ENCODE data around the gene TCEAL2.
A peak's percentile ranks its signal among the peaks of the same experiment; 100 is the strongest.
"Not testable (repeated sequence)": the region's sequence is repeated elsewhere in the genome, so short reads cannot be mapped to it uniquely, and the experiment has no call there.

The TCEAL2 gene

GRCh38 chrX:102125436-102125835 is at the start of gene TCEAL2:
TSS of gene TCEAL2 (plus strand) at chrX:102125679. CDS start at chrX:102126831, 1,152 bp downstream.
- not testable (repeated sequence) for H3K9me3 Mint-ChIP-seq; H3K27ac Mint-ChIP-seq (ENCODE audit: low read depth); H3K36me3 Mint-ChIP-seq (ENCODE audit: insufficient read depth); DNase-seq (ENCODE audit: low spot score in 2 of 2); ATAC-seq (replicated peaks; ENCODE audit: extremely low read depth, poor library complexity, severe bottlenecking)
- Mint-ChIP-seq H3K4me3 (peak within 1 kb of the TSS; percentile 55), H3K27me3 (peaks cover 34% of the 10 kb centered on the region), H3K4me1 (peaks cover 16% of the 10 kb centered on the region)

DNA sequence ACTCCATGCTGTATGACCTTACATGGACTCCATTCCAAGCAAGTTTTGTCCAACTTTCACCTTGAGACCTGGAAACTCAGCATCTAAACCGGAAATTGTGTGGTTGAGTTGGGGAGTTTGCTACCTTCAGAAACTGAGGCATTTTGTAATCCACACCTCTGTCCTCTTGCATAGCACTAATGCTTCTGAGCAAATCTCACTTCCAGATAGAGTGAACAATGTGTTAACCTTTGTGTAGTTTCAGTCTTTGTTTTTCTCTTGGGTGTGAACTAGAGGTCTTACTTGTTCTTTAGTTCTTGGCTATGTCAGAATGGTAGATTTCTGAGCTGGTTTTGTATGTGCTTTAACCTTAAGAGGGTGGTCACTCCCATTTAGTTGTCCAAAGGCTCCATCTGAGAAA is 48.1 kb upstream of the TCEAL2 start:
- H3K27ac Mint-ChIP-seq (ENCODE audit: low read depth): no peak overlapping the region
- peaks cover 8% of the 10 kb centered on the region for H3K27me3 Mint-ChIP-seq
- H3K4me1 Mint-ChIP-seq: peaks cover 5% of the 10 kb centered on the region
- ATAC-seq (replicated peaks; ENCODE audit: extremely low read depth, poor library complexity, severe bottlenecking) (no peak), DNase-seq (ENCODE audit: low spot score in 2 of 2) (no peak)
- no peaks in the 10 kb centered on the region for H3K36me3 Mint-ChIP-seq (ENCODE audit: insufficient read depth)
- H3K9me3 Mint-ChIP-seq: no peaks in the 10 kb centered on the region
- H3K4me3 Mint-ChIP-seq: no peak overlapping the region

DNA sequence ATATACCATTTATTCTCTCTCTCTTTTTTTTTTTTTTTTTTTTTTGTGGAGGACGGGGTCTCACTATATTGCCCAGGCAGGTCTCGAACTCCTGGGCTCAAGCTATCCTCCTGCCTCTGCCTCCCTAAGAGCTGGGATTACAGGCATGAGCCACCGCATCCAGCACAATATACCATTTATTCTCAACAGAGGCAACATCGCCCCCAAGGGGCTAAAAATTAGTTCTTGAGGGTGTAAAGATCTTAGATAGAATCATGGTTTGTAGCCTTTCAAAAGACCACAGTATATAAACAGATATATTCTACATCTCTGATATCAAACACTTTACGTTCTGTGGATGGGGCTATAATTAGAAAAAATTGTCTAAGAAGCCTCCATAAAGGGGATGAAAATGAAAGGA is 39.8 kb upstream of the TCEAL2 start:
- ATAC-seq (replicated peaks; ENCODE audit: extremely low read depth, poor library complexity, severe bottlenecking) (no peak), DNase-seq (ENCODE audit: low spot score in 2 of 2) (no peak)
- Mint-ChIP-seq H3K27ac (ENCODE audit: low read depth) (no peak overlapping the region), H3K27me3 (peaks cover 21% of the 10 kb centered on the region), H3K4me1 (no peaks in the 10 kb centered on the region), H3K4me3 (no peak overlapping the region), H3K36me3 (ENCODE audit: insufficient read depth) (no peaks in the 10 kb centered on the region), H3K9me3 (no peaks in the 10 kb centered on the region)

DNA sequence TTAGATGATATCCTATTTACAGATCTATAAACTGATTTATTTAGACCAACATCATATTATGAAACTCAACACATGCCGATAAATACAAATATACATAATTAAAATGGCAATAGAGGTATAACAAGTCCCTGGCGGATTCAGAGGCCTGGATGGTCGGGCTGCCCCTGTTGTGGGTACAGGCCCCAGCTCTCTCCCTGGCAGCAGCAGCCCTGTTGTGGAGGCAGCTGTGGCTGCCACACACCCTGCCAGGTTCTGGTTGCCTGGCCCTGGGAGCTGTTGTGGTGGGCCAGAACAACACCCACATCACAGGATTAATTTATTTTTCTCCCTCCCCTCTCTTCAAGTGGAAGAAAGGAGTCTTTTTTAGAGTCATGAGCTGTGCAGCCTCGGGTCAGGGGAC is 12.1 kb upstream of the TCEAL2 start:
- Mint-ChIP-seq H3K36me3 (ENCODE audit: insufficient read depth) (no peaks in the 10 kb centered on the region), H3K27me3 (peaks cover 18% of the 10 kb centered on the region), H3K4me1 (no peaks in the 10 kb centered on the region), H3K27ac (ENCODE audit: low read depth) (no peak overlapping the region), H3K4me3 (no peak overlapping the region), H3K9me3 (no peaks in the 10 kb centered on the region)
- ATAC-seq (replicated peaks; ENCODE audit: extremely low read depth, poor library complexity, severe bottlenecking) (no peak), DNase-seq (ENCODE audit: low spot score in 2 of 2) (no peak)

GRCh38 chrX:102115748-102116147 is 9.7 kb upstream of the TCEAL2 start:
- H3K36me3 Mint-ChIP-seq (ENCODE audit: insufficient read depth): no peaks in the 10 kb centered on the region
- no peak for DNase-seq (ENCODE audit: low spot score in 2 of 2)
- no peaks in the 10 kb centered on the region for H3K9me3 Mint-ChIP-seq
- H3K4me1 Mint-ChIP-seq: no peaks in the 10 kb centered on the region
- no peak overlapping the region for H3K27ac Mint-ChIP-seq (ENCODE audit: low read depth)
- peaks cover 18% of the 10 kb centered on the region for H3K27me3 Mint-ChIP-seq
- ATAC-seq (replicated peaks; ENCODE audit: extremely low read depth, poor library complexity, severe bottlenecking): no peak
- no peak overlapping the region for H3K4me3 Mint-ChIP-seq

- not testable (repeated sequence) for H3K36me3 Mint-ChIP-seq (ENCODE audit: insufficient read depth); H3K27ac Mint-ChIP-seq (ENCODE audit: low read depth); ATAC-seq (replicated peaks; ENCODE audit: extremely low read depth, poor library complexity, severe bottlenecking); DNase-seq (ENCODE audit: low spot score in 2 of 2); H3K9me3 Mint-ChIP-seq
- H3K27me3 Mint-ChIP-seq: peaks cover 30% of the 10 kb centered on the region
- peaks cover 16% of the 10 kb centered on the region for H3K4me1 Mint-ChIP-seq
- peak overlapping the region; percentile 55 for H3K4me3 Mint-ChIP-seq
These were observed 465 bp upstream of the TCEAL2 start for GRCh38 chrX:102125014-102125413.

- H3K27ac Mint-ChIP-seq (ENCODE audit: low read depth); ATAC-seq (replicated peaks; ENCODE audit: extremely low read depth, poor library complexity, severe bottlenecking); H3K9me3 Mint-ChIP-seq; H3K36me3 Mint-ChIP-seq (ENCODE audit: insufficient read depth); DNase-seq (ENCODE audit: low spot score in 2 of 2): not testable (repeated sequence)
- Mint-ChIP-seq H3K4me3 (peak overlapping the region; percentile 31), H3K4me1 (peaks cover 16% of the 10 kb centered on the region), H3K27me3 (peaks cover 42% of the 10 kb centered on the region)
These were observed 770 bp downstream of the TCEAL2 start for GRCh38 chrX:102126080-102126818.

- Mint-ChIP-seq H3K9me3 (no peaks in the 10 kb centered on the region), H3K4me3 (no peak overlapping the region), H3K27ac (ENCODE audit: low read depth) (no peak overlapping the region), H3K27me3 (peaks cover 44% of the 10 kb centered on the region), H3K4me1 (peaks cover 16% of the 10 kb centered on the region), H3K36me3 (ENCODE audit: insufficient read depth) (no peaks in the 10 kb centered on the region)
- ATAC-seq (replicated peaks; ENCODE audit: extremely low read depth, poor library complexity, severe bottlenecking): no peak
- no peak for DNase-seq (ENCODE audit: low spot score in 2 of 2)
These were observed 1.4 kb downstream of the TCEAL2 start for GRCh38 chrX:102126863-102127262.

- no peak for ATAC-seq (replicated peaks; ENCODE audit: extremely low read depth, poor library complexity, severe bottlenecking)
These were observed 4.0 kb downstream of the TCEAL2 start for GRCh38 chrX:102129473-102129872.

GRCh38 chrX:102138064-102138463 is 12.6 kb downstream of the TCEAL2 start:
- Mint-ChIP-seq H3K4me1 (no peaks in the 10 kb centered on the region), H3K36me3 (ENCODE audit: insufficient read depth) (no peaks in the 10 kb centered on the region), H3K27ac (ENCODE audit: low read depth) (no peak overlapping the region), H3K9me3 (no peaks in the 10 kb centered on the region), H3K4me3 (no peak overlapping the region), H3K27me3 (peaks cover 28% of the 10 kb centered on the region)
- DNase-seq (ENCODE audit: low spot score in 2 of 2) (no peak), ATAC-seq (replicated peaks; ENCODE audit: extremely low read depth, poor library complexity, severe bottlenecking) (no peak)

More at GRCh38 chrX:102129473-102129872, 4.0 kb downstream of the TCEAL2 start:
- peaks cover 48% of the 10 kb centered on the region for H3K27me3 Mint-ChIP-seq
- DNase-seq (ENCODE audit: low spot score in 2 of 2): no peak
- H3K36me3 Mint-ChIP-seq (ENCODE audit: insufficient read depth): no peaks in the 10 kb centered on the region
- no peaks in the 10 kb centered on the region for H3K9me3 Mint-ChIP-seq
- no peak overlapping the region for H3K4me3 Mint-ChIP-seq
- H3K4me1 Mint-ChIP-seq: peaks cover 14% of the 10 kb centered on the region
- H3K27ac Mint-ChIP-seq (ENCODE audit: low read depth): no peak overlapping the region

GRCh38 chrX:102140876-102141275 is 15.4 kb downstream of the TCEAL2 start:
- not testable (repeated sequence) for DNase-seq (ENCODE audit: low spot score in 2 of 2); H3K9me3 Mint-ChIP-seq; H3K4me1 Mint-ChIP-seq; ATAC-seq (replicated peaks; ENCODE audit: extremely low read depth, poor library complexity, severe bottlenecking); H3K27ac Mint-ChIP-seq (ENCODE audit: low read depth); H3K36me3 Mint-ChIP-seq (ENCODE audit: insufficient read depth); H3K4me3 Mint-ChIP-seq
- peaks cover 46% of the 10 kb centered on the region for H3K27me3 Mint-ChIP-seq

DNA sequence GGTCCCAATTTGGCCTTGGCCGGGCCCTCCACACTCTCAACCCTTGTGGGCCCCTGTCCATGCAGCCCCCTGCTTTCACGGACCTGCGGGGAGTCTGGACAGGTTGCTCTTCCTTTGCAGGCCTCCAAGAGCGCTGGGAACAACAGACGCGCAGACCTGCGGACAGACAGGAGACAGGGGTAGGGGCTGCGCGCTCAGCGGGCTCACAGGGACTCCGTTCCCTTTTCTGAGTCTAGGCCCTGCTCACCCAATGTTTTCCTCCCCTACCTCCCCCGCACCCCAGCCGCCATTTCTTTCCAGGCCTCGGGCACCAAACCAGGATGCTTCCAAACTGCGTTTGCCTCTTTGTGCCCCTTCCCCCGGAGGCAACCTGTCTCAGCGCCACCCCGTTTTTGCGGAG is 16.2 kb downstream of the TCEAL2 start:
- H3K27ac Mint-ChIP-seq (ENCODE audit: low read depth); H3K9me3 Mint-ChIP-seq; H3K4me3 Mint-ChIP-seq; H3K4me1 Mint-ChIP-seq; DNase-seq (ENCODE audit: low spot score in 2 of 2); ATAC-seq (replicated peaks; ENCODE audit: extremely low read depth, poor library complexity, severe bottlenecking); H3K36me3 Mint-ChIP-seq (ENCODE audit: insufficient read depth): not testable (repeated sequence)
- H3K27me3 Mint-ChIP-seq: peaks cover 51% of the 10 kb centered on the region

GRCh38 chrX:102142274-102142673 is 16.8 kb downstream of the TCEAL2 start, which contains the start of gene TCEAL6:
TSS of gene TCEAL6 (minus strand) at chrX:102142481.
- H3K27me3 Mint-ChIP-seq: peaks cover 51% of the 10 kb centered on the region
- H3K4me3 Mint-ChIP-seq; H3K36me3 Mint-ChIP-seq (ENCODE audit: insufficient read depth); H3K9me3 Mint-ChIP-seq; H3K27ac Mint-ChIP-seq (ENCODE audit: low read depth); ATAC-seq (replicated peaks; ENCODE audit: extremely low read depth, poor library complexity, severe bottlenecking); H3K4me1 Mint-ChIP-seq; DNase-seq (ENCODE audit: low spot score in 2 of 2): not testable (repeated sequence)

All from central memory CD8-positive, alpha-beta T cell (primary cell).